K562 (cell line): ENCODE data around the gene ACKR2. TPM values are rescaled to one million over a fixed set of nuclear protein-coding genes. Genes with fewer than 3 reads are reported as not detected.

Experiments
- CBFA2T2 ChIP-seq: fragments of 450-650 bp; conservative IDR thresholded peaks from 2 replicates; pipeline ENCODE4 v1.6.1; 2017; ENCODE audit warnings: mild to moderate bottlenecking
- ELF1 ChIP-seq: fragments of 200-800 bp; sonication (Bioruptor generic); IDR thresholded peaks from 2 replicates; pipeline ENCODE4 v1.6.1; 2016; ENCODE audit warnings: missing genetic modification characterization, missing compliant biosample characterization
- FIP1L1 ChIP-seq: fragments of 200-400 bp; formaldehyde crosslinking; IDR thresholded peaks from 2 replicates; pipeline ENCODE4 v1.6.1; 2018; ENCODE audit warnings: mild to moderate bottlenecking, low read depth, low read length; ENCODE audit not compliant: poor library complexity, severe bottlenecking
- HNRNPH1 ChIP-seq: fragments of 200-400 bp; formaldehyde crosslinking; optimal IDR thresholded peaks from 2 replicates; pipeline ENCODE3; 2017; ENCODE audit warnings: low read depth, mild to moderate bottlenecking, low read length, moderate library complexity
- KAT2B ChIP-seq: IDR thresholded peaks from one replicate; pipeline ENCODE4 v1.6.1; 2012; ENCODE audit warnings: low read depth, mild to moderate bottlenecking, control low read depth, inconsistent platforms, low read length, moderate library complexity
- NEUROD1 ChIP-seq: fragments of 150-350 bp; IDR thresholded peaks from 2 replicates; pipeline ENCODE4 v1.6.1; 2014; ENCODE audit warnings: borderline replicate concordance, low read length, low read depth; ENCODE audit not compliant: partially characterized antibody
- POLR2AphosphoS2 ChIP-seq: IDR thresholded peaks from 2 replicates; pipeline ENCODE4 v1.6.1; 2012; ENCODE audit warnings: low read length, improper control_type of control experiment
- SIN3A ChIP-seq, 2 experiments: fragments of 150-350 bp in 1 of 2; IDR thresholded peaks; 2 replicates each; pipeline ENCODE4 v1.6.1; 2011 to 2016; ENCODE audit warnings: borderline replicate concordance in 2 of 2, low read depth in 2 of 2, low read length in 2 of 2, mild to moderate bottlenecking in 2 of 2, moderate library complexity in 2 of 2; ENCODE audit not compliant: control insufficient read depth in 1 of 2
- SMARCE1 ChIP-seq: fragments of 450-650 bp; IDR thresholded peaks from 2 replicates; pipeline ENCODE4 v1.7.1; 2016; ENCODE audit warnings: mild to moderate bottlenecking
- ZBTB7A ChIP-seq: IDR thresholded peaks from 2 replicates; pipeline ENCODE4 v1.6.1; 2011; ENCODE audit warnings: low read depth, mild to moderate bottlenecking, low read length, moderate library complexity, borderline replicate concordance; ENCODE audit not compliant: control insufficient read depth
- ZNF239 ChIP-seq: fragments of 250-450 bp; sonication (Bioruptor Pico); IDR thresholded peaks from 2 replicates; pipeline ENCODE4 v1.4.0; 2020; ENCODE audit warnings: mild to moderate bottlenecking
- ZNF589 ChIP-seq: fragments of 200-800 bp; sonication (Bioruptor generic); IDR thresholded peaks from 2 replicates; pipeline ENCODE4 v1.6.1; 2016; ENCODE audit warnings: low read depth, missing genetic modification characterization, missing compliant biosample characterization
- polyA plus RNA-seq, 8 experiments: library from polyadenylated mRNA; depleted of rRNA in 4 of 8; stranded (reverse) in 5 of 8; unstranded in 3 of 8; fragments of >200 nt; fragmentation: Nextera tagmentation in 2 of 8; fragmentation: Illumina TruSeq in 1 of 8; extraction: Ambion mirVana in 2 of 8; extraction: Trizol in 1 of 8; gene quantifications; 2 replicates each; pipeline versions ENCODE4 v1.2.1 to v1.2.3, GENCODE V29; 2011 to 2014; ENCODE audit warnings: inconsistent platforms in 1 of 8, missing spikeins in 1 of 8
- total RNA-seq, 7 experiments: library from RNA; depleted of rRNA in 6 of 7; stranded (reverse); fragments of >200 nt in 6 of 7; fragmentation: Illumina TruSeq in 2 of 7; extraction: Trizol in 2 of 7; gene quantifications; 2 replicates each; pipeline versions ENCODE4 v1.2.1 to v1.2.3, GENCODE V29; 2011 to 2021; ENCODE audit warnings: low replicate concordance in 1 of 7
- TF ChIP-seq, protein P1 (sequence below): IDR thresholded peaks from 3 replicates; pipeline ENCODE4 v1.6.1; 2011; ENCODE audit warnings: borderline replicate concordance, mild to moderate bottlenecking, moderate library complexity; ENCODE audit not compliant: insufficient read length; ENCODE audit errors: extremely low read depth
- TF ChIP-seq, protein P2 (sequence below): fragments of 250-450 bp; sonication (Bioruptor Pico); IDR thresholded peaks from 2 replicates; pipeline ENCODE4 v1.5.0; 2020; ENCODE audit warnings: mild to moderate bottlenecking, borderline replicate concordance
- TF ChIP-seq, protein P3 (sequence below): fragments of 450-650 bp; IDR thresholded peaks from 2 replicates; pipeline ENCODE4 v1.6.1; 2016; ENCODE audit warnings: antibody characterized with exemption
- TF ChIP-seq, protein P4 (sequence below): fragments of 250-450 bp; sonication (Bioruptor Pico); IDR thresholded peaks from 2 replicates; pipeline ENCODE4 v1.8.0; 2022; ENCODE audit warnings: inconsistent platforms, mild to moderate bottlenecking, moderate library complexity, borderline replicate concordance
- TF ChIP-seq, protein P5 (sequence below): sonication (generic); formaldehyde crosslinking; IDR thresholded peaks from 2 replicates; pipeline ENCODE4 v1.8.0; 2022; ENCODE audit warnings: mild to moderate bottlenecking, missing genetic modification reagents
- TF ChIP-seq, protein P6 (sequence below): sonication (generic); formaldehyde crosslinking; IDR thresholded peaks from 2 replicates; pipeline ENCODE4 v1.8.0; 2023; ENCODE audit warnings: mild to moderate bottlenecking, missing genetic modification reagents

The ACKR2 gene
- total and polyA plus RNA-seq, 9 of the 15 experiments (the other 6 are each of a cell fraction or from before 2014, with no cell fraction given) = 0.03 to 0.69 (median 0.25) TPM; not detected in 1

DNA sequence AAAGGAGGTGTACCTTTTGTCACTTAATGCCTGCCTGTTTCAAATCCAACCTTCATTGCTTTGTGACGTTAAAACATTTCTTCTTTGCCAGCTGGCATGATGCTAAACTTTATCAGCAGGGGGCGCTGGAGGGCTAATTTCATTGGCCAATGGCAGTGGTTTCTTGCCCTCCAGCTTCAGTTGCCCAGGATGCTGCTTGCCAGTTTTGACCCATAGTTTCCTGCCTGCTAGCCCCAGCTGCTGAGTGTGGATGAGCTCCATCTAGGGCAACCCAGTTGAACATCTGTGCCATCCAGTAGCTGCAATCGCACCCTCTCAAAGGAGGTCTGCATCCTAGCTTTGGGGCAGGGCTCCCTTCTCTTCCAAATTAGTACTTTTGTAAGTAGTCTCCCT, 22.1 kb downstream of the ACKR2 start (continued):
- TF ChIP-seq, protein P1, sequence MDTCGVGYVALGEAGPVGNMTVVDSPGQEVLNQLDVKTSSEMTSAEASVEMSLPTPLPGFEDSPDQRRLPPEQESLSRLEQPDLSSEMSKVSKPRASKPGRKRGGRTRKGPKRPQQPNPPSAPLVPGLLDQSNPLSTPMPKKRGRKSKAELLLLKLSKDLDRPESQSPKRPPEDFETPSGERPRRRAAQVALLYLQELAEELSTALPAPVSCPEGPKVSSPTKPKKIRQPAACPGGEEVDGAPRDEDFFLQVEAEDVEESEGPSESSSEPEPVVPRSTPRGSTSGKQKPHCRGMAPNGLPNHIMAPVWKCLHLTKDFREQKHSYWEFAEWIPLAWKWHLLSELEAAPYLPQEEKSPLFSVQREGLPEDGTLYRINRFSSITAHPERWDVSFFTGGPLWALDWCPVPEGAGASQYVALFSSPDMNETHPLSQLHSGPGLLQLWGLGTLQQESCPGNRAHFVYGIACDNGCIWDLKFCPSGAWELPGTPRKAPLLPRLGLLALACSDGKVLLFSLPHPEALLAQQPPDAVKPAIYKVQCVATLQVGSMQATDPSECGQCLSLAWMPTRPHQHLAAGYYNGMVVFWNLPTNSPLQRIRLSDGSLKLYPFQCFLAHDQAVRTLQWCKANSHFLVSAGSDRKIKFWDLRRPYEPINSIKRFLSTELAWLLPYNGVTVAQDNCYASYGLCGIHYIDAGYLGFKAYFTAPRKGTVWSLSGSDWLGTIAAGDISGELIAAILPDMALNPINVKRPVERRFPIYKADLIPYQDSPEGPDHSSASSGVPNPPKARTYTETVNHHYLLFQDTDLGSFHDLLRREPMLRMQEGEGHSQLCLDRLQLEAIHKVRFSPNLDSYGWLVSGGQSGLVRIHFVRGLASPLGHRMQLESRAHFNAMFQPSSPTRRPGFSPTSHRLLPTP = no peak
- TF ChIP-seq ZNF239 (CRISPR knock-in tag) (no peak), ZNF589 (no peak), NEUROD1 (no peak), CBFA2T2 (no peak), SMARCE1 (no peak), FIP1L1 (no peak), SIN3A (IDR thresholded peaks at IDR 0.05; ENCODE audit: borderline replicate concordance in 2 of 2, control insufficient read depth in 1 of 2, low read depth in 2 of 2, low read length in 2 of 2) (no peak), POLR2AphosphoS2 (no peak), HNRNPH1 (no peak), ELF1 (tag) (no peak), ZBTB7A (no peak), KAT2B (no peak)
- TF ChIP-seq, protein P2, sequence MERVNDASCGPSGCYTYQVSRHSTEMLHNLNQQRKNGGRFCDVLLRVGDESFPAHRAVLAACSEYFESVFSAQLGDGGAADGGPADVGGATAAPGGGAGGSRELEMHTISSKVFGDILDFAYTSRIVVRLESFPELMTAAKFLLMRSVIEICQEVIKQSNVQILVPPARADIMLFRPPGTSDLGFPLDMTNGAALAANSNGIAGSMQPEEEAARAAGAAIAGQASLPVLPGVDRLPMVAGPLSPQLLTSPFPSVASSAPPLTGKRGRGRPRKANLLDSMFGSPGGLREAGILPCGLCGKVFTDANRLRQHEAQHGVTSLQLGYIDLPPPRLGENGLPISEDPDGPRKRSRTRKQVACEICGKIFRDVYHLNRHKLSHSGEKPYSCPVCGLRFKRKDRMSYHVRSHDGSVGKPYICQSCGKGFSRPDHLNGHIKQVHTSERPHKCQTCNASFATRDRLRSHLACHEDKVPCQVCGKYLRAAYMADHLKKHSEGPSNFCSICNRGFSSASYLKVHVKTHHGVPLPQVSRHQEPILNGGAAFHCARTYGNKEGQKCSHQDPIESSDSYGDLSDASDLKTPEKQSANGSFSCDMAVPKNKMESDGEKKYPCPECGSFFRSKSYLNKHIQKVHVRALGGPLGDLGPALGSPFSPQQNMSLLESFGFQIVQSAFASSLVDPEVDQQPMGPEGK (CRISPR knock-in tag) = no peak
- TF ChIP-seq, protein P3, sequence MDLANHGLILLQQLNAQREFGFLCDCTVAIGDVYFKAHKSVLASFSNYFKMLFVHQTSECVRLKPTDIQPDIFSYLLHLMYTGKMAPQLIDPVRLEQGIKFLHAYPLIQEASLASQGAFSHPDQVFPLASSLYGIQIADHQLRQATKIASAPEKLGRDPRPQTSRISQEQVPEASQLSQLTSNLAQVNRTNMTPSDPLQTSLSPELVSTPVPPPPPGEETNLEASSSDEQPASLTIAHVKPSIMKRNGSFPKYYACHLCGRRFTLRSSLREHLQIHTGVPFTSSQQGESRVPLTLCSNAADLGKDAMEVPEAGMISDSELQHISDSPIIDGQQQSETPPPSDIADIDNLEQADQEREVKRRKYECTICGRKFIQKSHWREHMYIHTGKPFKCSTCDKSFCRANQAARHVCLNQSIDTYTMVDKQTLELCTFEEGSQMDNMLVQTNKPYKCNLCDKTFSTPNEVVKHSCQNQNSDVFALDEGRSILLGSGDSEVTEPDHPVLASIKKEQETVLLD = no peak
- TF ChIP-seq, protein P4, sequence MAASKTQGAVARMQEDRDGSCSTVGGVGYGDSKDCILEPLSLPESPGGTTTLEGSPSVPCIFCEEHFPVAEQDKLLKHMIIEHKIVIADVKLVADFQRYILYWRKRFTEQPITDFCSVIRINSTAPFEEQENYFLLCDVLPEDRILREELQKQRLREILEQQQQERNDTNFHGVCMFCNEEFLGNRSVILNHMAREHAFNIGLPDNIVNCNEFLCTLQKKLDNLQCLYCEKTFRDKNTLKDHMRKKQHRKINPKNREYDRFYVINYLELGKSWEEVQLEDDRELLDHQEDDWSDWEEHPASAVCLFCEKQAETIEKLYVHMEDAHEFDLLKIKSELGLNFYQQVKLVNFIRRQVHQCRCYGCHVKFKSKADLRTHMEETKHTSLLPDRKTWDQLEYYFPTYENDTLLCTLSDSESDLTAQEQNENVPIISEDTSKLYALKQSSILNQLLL = no peak
- TF ChIP-seq, protein P5, sequence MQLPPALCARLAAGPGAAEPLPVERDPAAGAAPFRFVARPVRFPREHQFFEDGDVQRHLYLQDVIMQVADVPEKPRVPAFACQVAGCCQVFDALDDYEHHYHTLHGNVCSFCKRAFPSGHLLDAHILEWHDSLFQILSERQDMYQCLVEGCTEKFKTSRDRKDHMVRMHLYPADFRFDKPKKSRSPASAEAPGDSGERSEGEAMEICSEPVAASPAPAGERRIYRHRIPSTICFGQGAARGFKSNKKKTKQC = no peak
- TF ChIP-seq, protein P6, sequence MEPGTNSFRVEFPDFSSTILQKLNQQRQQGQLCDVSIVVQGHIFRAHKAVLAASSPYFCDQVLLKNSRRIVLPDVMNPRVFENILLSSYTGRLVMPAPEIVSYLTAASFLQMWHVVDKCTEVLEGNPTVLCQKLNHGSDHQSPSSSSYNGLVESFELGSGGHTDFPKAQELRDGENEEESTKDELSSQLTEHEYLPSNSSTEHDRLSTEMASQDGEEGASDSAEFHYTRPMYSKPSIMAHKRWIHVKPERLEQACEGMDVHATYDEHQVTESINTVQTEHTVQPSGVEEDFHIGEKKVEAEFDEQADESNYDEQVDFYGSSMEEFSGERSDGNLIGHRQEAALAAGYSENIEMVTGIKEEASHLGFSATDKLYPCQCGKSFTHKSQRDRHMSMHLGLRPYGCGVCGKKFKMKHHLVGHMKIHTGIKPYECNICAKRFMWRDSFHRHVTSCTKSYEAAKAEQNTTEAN = no peak
